HG03520 (cell line): ENCODE measurements around the gene ARHGEF6.

Source experiments
- ATAC-seq: cut with Tn5 transposase; IDR thresholded peaks from one replicate; pipeline ENCODE4 v1.9.1; 2021; ENCODE audit warnings: mild to moderate bottlenecking, moderate library complexity; ENCODE audit not compliant: unreplicated experiment

The ARHGEF6 gene

DNA sequence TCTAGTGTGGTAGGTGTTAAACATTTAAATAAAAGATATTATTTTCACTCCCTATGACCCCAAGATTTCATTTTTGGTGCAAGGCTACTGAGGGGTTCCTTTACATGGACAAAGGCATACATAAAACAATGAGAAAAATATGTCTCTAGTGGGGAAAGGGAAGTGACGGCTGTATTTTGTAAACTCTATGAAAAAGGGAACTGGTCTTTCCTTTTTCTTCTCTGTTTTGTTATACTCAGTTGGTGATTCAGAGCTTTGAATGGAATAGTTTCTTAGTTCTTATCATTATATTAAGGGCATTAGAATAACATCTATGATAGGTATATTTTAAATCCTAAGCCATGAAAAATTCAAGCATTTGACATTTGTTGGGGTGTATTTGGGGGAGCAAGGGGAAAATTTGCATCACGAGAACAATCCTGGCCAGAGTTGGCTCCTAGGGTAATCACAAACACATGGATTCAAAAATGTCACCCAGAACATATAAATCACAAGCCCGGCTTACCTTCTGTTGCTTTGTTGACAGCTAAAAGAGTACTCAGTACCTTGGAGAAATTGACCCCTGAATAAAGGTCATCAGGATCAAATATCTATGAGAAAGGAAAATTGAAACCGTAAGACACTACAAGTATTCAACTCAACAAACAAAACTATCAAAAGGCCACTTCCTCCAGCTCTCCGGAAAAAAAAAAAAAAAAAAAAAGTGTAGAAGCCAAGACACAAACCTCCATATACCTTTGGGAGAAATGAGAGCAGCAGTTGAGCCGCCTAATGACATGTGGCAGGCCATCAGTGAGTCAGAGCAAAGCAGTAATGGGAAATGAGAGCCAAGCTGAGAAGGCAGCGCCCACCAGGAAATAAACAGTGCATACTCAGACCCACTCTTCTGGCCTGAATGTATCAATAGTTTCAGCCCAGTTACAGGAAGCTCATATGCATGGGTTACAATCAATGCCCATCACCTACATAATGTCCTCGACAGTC lies 33.4 kb downstream of the ARHGEF6 start:
- peak; percentile 65 for ATAC-seq

- no peak for ATAC-seq
Measured at GRCh38 chrX:136745215-136746173, 35.2 kb downstream of the ARHGEF6 start.

GRCh38 chrX:136742721-136743379 lies 37.9 kb downstream of the ARHGEF6 start:
- no peak for ATAC-seq

DNA sequence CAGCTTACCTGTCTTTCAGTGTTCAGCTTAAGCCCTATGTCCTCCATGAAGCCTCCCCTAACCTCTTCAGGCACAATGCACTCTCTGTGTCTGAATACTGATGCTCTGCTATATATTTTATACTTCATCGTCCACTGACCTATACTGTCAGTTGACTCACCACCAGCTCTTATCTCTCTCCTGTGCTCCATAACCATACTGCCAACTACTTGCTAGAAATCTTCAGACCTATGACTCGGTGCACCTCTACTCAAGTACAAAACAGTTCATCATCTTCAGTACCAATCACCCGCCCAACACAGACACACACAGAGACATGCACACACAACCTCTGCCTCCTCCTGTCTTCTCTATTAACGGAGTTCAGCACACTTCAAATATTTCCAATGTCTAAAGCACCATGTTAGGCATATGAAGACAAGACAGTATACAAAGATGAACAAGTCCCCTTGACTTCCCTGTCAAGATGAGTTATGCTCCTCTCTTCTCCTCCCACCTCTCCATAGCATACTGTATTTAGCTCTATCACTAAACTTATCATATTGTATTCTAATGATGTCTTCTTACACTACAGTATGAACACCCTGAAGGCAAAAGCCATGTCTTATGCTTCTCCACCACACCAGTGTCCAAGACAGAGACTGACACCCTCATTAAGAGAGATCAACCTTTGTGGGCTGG lies 42.5 kb downstream of the ARHGEF6 start:
- no peak for ATAC-seq

DNA sequence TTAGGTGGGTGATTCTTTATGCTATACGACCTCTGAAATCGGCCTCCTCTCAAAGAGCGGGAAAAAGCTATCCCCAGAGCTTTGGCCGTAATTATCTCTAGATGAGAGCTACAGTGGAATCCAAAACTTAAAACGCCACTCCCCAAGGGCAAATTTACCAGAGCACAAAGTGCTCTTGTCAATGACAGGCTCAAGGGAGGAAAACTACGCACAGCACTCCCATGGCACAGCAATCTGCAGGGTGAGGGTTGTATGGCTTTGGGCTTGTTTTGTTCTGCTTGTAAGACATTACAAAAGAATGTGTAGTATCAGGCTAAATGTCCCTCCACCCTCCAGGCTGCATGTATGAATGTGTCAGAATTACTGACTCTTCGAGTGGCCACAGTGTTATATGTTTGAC lies 44.0 kb downstream of the ARHGEF6 start:
- ATAC-seq: no peak

GRCh38 chrX:136735601-136736000 lies 45.1 kb downstream of the ARHGEF6 start:
- ATAC-seq: no peak

DNA sequence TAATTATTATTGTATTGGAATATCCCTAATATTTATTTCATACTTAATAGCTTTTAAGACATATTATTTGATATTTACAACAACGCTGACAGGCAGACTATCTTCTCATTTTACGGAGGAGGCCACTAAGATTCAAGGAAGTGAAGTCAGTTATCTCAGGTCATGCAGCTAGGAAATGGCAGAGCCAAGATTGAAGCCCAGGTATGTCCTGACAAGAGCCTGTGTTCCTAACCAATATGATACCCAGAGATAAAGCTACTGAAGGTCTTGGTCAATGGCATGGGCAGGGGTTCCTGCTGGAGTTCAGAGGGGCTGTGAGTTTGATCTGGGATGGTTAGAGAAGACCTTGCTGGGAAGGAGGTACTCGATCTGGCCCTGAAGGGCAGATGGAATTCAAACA lies 47.1 kb downstream of the ARHGEF6 start:
- no peak for ATAC-seq

GRCh38 chrX:136731798-136732197 lies 48.9 kb downstream of the ARHGEF6 start:
- ATAC-seq: no peak

- ATAC-seq: no peak
Measured at GRCh38 chrX:136731207-136731782, 49.4 kb downstream of the ARHGEF6 start.

DNA sequence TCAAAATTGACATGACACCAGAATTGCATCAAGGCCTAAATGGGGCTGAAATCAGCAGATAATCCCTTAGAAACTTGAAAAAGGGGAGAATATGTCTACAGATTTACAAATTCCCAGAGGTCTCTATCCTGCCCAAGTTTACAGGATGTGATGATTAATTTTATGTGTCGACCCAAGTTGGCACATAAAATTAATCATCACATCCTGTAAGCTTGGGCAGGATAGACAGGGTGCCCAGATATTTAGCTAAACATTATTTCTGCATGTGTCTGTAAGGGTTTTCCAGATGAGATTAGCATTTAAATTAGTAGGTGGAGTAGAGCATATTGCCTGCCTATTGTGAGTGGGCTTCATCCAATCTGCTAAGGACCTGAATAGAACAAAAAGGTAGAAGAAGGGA lies 52.3 kb downstream of the ARHGEF6 start:
- no peak for ATAC-seq

DNA sequence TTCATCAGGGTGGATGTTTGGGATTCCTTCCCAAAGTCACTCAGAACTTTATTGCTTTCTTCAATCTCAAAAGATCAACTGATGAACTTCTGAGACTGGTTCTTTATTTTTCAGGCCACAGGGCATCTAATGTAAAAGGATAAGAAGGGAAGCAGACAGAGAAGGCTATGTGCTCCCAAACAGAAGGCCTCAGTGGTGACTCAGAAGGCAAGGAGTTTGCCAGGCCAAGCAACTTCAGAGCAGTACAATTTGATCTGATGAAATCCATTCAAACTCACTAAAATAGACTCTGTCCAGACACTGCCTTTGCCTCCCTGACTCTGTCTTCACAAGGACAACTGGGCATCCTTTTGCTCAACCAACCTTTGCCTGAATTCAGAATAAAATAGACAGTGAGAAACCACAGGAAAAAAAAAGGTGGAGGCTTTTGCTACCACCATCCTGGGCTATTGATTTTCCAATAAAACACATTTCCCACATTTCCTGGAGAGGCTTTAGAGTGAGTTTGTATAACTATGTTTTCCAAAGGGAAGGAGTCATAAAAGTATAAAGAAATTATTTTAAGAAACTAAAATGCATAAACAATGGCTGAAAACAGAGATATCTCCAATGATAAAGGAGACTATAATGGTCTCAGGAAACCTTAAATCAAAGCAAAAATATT lies 55.2 kb downstream of the ARHGEF6 start:
- ATAC-seq: no peak

- ATAC-seq: no peak
Measured at GRCh38 chrX:136718091-136718490, 62.6 kb downstream of the ARHGEF6 start.

DNA sequence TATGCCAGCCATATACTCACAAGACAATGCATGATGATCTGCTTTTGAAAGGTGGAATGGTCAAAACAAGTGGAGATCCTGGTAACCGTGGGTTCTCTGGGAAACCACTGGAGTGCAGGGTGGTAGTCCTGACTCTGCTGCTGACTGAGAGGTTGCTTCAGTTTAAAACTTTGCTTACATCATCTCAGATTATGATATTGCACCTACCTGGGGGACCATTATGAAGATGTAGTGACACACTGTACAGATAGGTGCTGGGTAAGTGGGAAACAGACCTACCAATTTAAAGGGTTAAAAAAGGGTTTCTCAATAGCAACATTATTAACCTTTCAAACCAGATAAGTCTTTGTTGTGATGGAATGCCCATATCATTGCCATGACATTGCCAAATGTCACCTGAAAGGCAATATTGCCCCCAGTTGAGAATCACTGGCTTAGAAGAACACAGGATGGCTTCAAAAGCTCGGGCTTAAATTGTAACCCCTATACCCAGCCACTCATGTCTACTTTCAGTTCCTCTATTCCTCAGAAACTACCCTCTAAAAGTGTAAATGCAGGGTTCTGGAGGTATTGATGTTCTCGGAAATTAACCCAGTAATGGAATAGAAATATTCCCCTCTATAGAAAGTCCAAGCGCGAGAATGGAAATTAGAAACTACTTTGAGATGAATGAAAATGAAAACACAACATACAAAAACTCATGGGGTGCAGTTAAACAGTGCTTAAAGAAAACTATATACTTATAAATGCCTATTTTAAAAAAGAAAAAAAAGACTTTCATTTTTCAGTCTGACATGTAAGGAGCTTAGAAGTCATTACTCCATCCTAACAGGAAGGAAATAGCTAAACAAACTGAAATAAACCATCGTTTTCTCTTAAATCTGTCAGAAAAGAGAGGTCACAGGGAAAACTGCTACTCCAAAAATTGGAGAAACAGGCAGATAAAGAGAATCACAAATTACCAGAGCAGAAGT lies 65.8 kb downstream of the ARHGEF6 start:
- peak; percentile 85 for ATAC-seq

DNA sequence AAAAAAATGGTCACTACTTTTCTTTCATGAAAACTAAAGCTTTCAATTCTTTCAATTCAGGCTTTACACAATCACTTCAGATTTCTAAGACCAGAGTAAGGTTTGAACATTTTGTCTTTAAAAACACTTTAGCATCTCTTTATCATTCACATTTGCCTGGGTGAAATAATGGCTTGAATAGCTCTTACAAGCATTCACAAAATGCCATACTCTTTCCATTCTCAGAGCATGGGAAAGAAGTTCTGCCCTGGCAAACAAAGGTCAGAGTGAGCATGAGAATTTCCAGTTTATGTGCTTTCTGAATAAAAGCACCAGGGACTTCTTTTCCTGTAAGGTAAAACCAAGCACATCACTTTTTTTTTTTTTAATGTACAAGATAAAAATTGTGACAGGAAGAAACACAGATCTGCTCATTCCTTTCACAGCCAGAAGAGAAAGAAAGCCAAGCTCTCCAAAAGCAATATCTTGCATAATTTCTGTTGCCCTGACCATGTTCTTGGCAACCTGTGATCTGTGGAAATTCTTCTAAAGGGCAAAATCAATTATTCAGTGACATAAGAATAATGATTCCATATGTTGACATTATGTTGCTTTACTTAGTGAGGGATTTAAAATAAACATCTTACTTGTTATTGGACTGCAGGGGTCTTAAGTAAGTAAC lies 68.0 kb downstream of the ARHGEF6 start:
- ATAC-seq: no peak

GRCh38 chrX:136711147-136711546 lies 69.6 kb downstream of the ARHGEF6 start:
- ATAC-seq: no peak

GRCh38 chrX:136710325-136710951 lies 70.3 kb downstream of the ARHGEF6 start:
- no peak for ATAC-seq

DNA sequence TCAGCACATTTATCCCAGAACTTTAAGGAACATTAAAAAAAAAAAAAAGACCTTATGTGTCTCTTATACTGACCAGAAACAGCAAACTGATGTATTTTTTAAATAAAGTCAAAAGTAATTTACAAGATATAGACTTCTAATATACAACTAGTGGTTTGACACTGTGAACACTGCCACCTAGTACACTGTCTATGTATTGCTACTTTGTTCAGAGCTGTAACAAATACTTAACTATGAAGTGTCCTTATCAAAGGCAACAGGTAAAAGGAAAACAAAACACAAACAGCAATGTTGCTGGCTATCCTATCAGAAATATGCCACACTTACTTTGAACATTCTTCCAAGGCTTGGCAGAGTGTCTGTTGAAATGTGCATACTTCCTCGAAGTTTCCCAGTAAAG lies 72.4 kb downstream of the ARHGEF6 start:
- ATAC-seq: no peak
